OCI-LY7 (cell line): ENCODE data around the gene RBBP6.

Experiments
- EZH2phosphoT487 ChIP-seq: fragments of 200-600 bp; sonication (generic); IDR thresholded peaks from 2 replicates; pipeline ENCODE4 v1.6.1; 2018; ENCODE audit warnings: low read depth, borderline replicate concordance, mild to moderate bottlenecking, mixed run types, antibody characterized with exemption, low read length, moderate library complexity, mixed read lengths
- TF ChIP-seq, protein P1 (sequence below): fragments of 200-600 bp; sonication (generic); conservative IDR thresholded peaks from 2 replicates; pipeline ENCODE4 v1.5.1; 2014; ENCODE audit warnings: mild to moderate bottlenecking, antibody characterized with exemption, low read length, moderate library complexity, mixed read lengths

DNA sequence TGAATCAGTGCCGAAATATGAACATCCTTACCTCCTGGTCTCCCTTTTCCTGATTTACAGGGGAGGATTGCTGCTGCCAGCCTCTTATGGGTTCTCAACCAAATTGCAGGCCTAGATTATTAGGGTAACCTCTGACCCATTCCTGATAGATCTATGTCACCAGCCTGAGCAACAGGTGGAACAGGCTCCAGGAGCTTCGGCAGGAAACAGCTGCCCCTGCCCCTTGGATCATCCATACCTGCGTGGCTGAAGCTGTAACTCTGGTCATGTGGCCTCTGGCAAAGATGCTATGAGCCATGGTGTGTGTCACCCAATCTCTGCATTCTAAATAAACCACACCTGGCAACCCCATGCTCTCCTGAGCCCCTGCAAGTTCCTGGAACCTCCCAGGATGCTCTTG is 18.4 kb upstream of the RBBP6 start:
- TF ChIP-seq, protein P1, sequence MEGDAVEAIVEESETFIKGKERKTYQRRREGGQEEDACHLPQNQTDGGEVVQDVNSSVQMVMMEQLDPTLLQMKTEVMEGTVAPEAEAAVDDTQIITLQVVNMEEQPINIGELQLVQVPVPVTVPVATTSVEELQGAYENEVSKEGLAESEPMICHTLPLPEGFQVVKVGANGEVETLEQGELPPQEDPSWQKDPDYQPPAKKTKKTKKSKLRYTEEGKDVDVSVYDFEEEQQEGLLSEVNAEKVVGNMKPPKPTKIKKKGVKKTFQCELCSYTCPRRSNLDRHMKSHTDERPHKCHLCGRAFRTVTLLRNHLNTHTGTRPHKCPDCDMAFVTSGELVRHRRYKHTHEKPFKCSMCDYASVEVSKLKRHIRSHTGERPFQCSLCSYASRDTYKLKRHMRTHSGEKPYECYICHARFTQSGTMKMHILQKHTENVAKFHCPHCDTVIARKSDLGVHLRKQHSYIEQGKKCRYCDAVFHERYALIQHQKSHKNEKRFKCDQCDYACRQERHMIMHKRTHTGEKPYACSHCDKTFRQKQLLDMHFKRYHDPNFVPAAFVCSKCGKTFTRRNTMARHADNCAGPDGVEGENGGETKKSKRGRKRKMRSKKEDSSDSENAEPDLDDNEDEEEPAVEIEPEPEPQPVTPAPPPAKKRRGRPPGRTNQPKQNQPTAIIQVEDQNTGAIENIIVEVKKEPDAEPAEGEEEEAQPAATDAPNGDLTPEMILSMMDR = no peak
- no peak for TF ChIP-seq EZH2phosphoT487
